ENCODE results near the gene TBXAS1. TPM values are rescaled to one million over a fixed set of nuclear protein-coding genes. Genes with fewer than 3 reads are reported as not detected.

TBXAS1 gene
- total RNA-seq, 2 experiments from 2014 or later: 5.5 to 6.0 TPM

GRCh38 chr7:140054751-140055150, 225.7 kb downstream of the TBXAS1 start:
- CTCF ChIA-PET: no interaction called here
- no peaks in the 10 kb centered on the region for H3K9me3 Mint-ChIP-seq
- POLR2A ChIA-PET: interaction anchor here (1.2 kb wide), 1 partner anchor 8 kb away, joined by 6 read pairs; the partner anchor contains the start of gene PARP12
- intact Hi-C loops (cut with DNase I, micrococcal nuclease): loop anchor here in 1 of 2 experiments (5.0 kb wide), 1 partner anchor 277 kb away; the partner anchor contains the start of gene HIPK2
- no peak overlapping the region for H3K4me3 Mint-ChIP-seq
- no peaks in the 10 kb centered on the region for H3K27me3 Mint-ChIP-seq
- peaks cover 61% of the 10 kb centered on the region for H3K4me1 Mint-ChIP-seq (ENCODE audit: low read depth)
- Histone ChIP-seq H3K27me3 (ENCODE audit: control insufficient read depth in 1 of 2, insufficient read depth in 2 of 2, low read length in 2 of 2) (no peaks in the 10 kb centered on the region), H3K9me3 (ENCODE audit: control insufficient read depth in 1 of 2, insufficient read depth in 1 of 2, low read length in 2 of 2) (no peaks in the 10 kb centered on the region), H3K27ac (ENCODE audit: low read depth in 1 of 2, low read length in 2 of 2) (no peak overlapping the region), H3K36me3 (ENCODE audit: insufficient read depth, low read length) (peaks cover 63% of the 10 kb centered on the region), H3K4me1 (ENCODE audit: insufficient read depth, low read length) (peaks cover 24% of the 10 kb centered on the region), H3K4me3 (ENCODE audit: low read length) (no peak overlapping the region)
- DNase-seq (no peak), ATAC-seq (ENCODE audit: poor library complexity) (no peak)
- TF ChIP-seq, protein P1, sequence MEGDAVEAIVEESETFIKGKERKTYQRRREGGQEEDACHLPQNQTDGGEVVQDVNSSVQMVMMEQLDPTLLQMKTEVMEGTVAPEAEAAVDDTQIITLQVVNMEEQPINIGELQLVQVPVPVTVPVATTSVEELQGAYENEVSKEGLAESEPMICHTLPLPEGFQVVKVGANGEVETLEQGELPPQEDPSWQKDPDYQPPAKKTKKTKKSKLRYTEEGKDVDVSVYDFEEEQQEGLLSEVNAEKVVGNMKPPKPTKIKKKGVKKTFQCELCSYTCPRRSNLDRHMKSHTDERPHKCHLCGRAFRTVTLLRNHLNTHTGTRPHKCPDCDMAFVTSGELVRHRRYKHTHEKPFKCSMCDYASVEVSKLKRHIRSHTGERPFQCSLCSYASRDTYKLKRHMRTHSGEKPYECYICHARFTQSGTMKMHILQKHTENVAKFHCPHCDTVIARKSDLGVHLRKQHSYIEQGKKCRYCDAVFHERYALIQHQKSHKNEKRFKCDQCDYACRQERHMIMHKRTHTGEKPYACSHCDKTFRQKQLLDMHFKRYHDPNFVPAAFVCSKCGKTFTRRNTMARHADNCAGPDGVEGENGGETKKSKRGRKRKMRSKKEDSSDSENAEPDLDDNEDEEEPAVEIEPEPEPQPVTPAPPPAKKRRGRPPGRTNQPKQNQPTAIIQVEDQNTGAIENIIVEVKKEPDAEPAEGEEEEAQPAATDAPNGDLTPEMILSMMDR (IDR thresholded peaks at IDR 0.05): no peak
- peak overlapping the region; percentile 12 for H3K27ac Mint-ChIP-seq
- H3K36me3 Mint-ChIP-seq (ENCODE audit: low read depth): peaks cover 73% of the 10 kb centered on the region

GRCh38 chr7:140055833-140056232, 226.8 kb downstream of the TBXAS1 start:
- TF ChIP-seq, protein P1 (IDR thresholded peaks at IDR 0.05): no peak
- Mint-ChIP-seq H3K36me3 (ENCODE audit: low read depth) (peaks cover 63% of the 10 kb centered on the region), H3K9me3 (no peaks in the 10 kb centered on the region), H3K4me3 (no peak overlapping the region), H3K27me3 (no peaks in the 10 kb centered on the region), H3K27ac (peak overlapping the region; percentile 40), H3K4me1 (ENCODE audit: low read depth) (peaks cover 66% of the 10 kb centered on the region)
- Histone ChIP-seq H3K4me1 (ENCODE audit: insufficient read depth, low read length) (peaks cover 35% of the 10 kb centered on the region), H3K27ac (ENCODE audit: low read depth in 1 of 2, low read length in 2 of 2) (no peak overlapping the region), H3K27me3 (ENCODE audit: control insufficient read depth in 1 of 2, insufficient read depth in 2 of 2, low read length in 2 of 2) (no peaks in the 10 kb centered on the region), H3K9me3 (ENCODE audit: control insufficient read depth in 1 of 2, insufficient read depth in 1 of 2, low read length in 2 of 2) (no peaks in the 10 kb centered on the region), H3K4me3 (ENCODE audit: low read length) (no peak overlapping the region), H3K36me3 (ENCODE audit: insufficient read depth, low read length) (peaks cover 54% of the 10 kb centered on the region)
- intact Hi-C loops (cut with DNase I, micrococcal nuclease): loop anchor here in 1 of 2 experiments (5.0 kb wide), 1 partner anchor 279 kb away; the partner anchor contains the start of gene HIPK2
- ATAC-seq (ENCODE audit: poor library complexity) (no peak), DNase-seq (no peak)
- ChIA-PET POLR2A (no interaction called here), CTCF (no interaction called here)

GRCh38 chr7:140056431-140057142, 227.5 kb downstream of the TBXAS1 start:
- POLR2A ChIA-PET: no interaction called here
- H3K4me1 Mint-ChIP-seq (ENCODE audit: low read depth): peaks cover 74% of the 10 kb centered on the region
- H3K9me3 ChIP-seq (ENCODE audit: control insufficient read depth in 1 of 2, insufficient read depth in 1 of 2, low read length in 2 of 2): no peaks in the 10 kb centered on the region
- TF ChIP-seq, protein P1 (IDR thresholded peaks at IDR 0.05): no peak
- H3K9me3 Mint-ChIP-seq: no peaks in the 10 kb centered on the region
- intact Hi-C loops (cut with DNase I, micrococcal nuclease): loop anchor here in 1 of 2 experiments (5.0 kb wide), 1 partner anchor 279 kb away; the partner anchor contains the start of gene HIPK2
- H3K4me3 ChIP-seq (ENCODE audit: low read length): no peak overlapping the region
- no peaks in the 10 kb centered on the region for H3K27me3 Mint-ChIP-seq
- no peak overlapping the region for H3K4me3 Mint-ChIP-seq
- peaks cover 51% of the 10 kb centered on the region for H3K36me3 ChIP-seq (ENCODE audit: insufficient read depth, low read length)
- no peak for DNase-seq
- no peak for ATAC-seq (ENCODE audit: poor library complexity)
- H3K27me3 ChIP-seq (ENCODE audit: control insufficient read depth in 1 of 2, insufficient read depth in 2 of 2, low read length in 2 of 2): no peaks in the 10 kb centered on the region
- H3K4me1 ChIP-seq (ENCODE audit: insufficient read depth, low read length): peaks cover 43% of the 10 kb centered on the region
- peak overlapping the region; percentile 40 for H3K27ac Mint-ChIP-seq
- CTCF ChIA-PET: no interaction called here
- H3K27ac ChIP-seq (ENCODE audit: low read depth in 1 of 2, low read length in 2 of 2): no peak overlapping the region
- peaks cover 59% of the 10 kb centered on the region for H3K36me3 Mint-ChIP-seq (ENCODE audit: low read depth)
